ENCODE results near the gene MOV10. TPM values are rescaled to one million over a fixed set of nuclear protein-coding genes. Genes with fewer than 3 reads are reported as not detected.

Gene MOV10
- total RNA-seq, 1 donor from 2014 or later, result 74.9 TPM

DNA sequence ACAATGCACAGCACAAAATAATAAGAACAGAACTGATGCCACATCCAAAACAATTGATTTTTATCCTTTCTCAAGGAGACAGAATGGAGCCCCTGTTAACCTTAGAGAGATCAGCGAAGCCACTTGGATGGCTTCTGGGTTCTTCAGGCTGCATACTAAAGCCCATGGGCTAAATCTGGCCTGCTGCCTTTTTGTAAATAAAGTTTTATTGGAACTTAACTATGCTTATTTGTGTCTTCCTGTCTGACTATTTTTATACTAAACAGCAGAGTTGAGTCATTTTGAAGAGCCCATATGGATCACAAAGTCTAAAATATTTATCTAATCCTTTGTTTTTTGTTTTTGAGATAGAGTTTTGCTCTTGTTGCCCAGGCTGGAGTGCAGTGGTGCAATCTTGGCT is 57.0 kb downstream of the MOV10 start:
- Mint-ChIP-seq H3K27me3 (ENCODE audit: low read depth) (no peaks in the 10 kb centered on the region), H3K27ac (ENCODE audit: unreplicated experiment) (no peak overlapping the region), H3K36me3 (ENCODE audit: low read depth) (no peaks in the 10 kb centered on the region), H3K9me3 (no peaks in the 10 kb centered on the region), H3K4me1 (peaks cover 24% of the 10 kb centered on the region), H3K4me3 (no peak overlapping the region)
- TF ChIP-seq, protein P1, sequence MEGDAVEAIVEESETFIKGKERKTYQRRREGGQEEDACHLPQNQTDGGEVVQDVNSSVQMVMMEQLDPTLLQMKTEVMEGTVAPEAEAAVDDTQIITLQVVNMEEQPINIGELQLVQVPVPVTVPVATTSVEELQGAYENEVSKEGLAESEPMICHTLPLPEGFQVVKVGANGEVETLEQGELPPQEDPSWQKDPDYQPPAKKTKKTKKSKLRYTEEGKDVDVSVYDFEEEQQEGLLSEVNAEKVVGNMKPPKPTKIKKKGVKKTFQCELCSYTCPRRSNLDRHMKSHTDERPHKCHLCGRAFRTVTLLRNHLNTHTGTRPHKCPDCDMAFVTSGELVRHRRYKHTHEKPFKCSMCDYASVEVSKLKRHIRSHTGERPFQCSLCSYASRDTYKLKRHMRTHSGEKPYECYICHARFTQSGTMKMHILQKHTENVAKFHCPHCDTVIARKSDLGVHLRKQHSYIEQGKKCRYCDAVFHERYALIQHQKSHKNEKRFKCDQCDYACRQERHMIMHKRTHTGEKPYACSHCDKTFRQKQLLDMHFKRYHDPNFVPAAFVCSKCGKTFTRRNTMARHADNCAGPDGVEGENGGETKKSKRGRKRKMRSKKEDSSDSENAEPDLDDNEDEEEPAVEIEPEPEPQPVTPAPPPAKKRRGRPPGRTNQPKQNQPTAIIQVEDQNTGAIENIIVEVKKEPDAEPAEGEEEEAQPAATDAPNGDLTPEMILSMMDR (conservative IDR thresholded peaks at IDR 0.05), result no peak
- DNase-seq (ENCODE audit: low read depth, low spot score), result no peak

DNA sequence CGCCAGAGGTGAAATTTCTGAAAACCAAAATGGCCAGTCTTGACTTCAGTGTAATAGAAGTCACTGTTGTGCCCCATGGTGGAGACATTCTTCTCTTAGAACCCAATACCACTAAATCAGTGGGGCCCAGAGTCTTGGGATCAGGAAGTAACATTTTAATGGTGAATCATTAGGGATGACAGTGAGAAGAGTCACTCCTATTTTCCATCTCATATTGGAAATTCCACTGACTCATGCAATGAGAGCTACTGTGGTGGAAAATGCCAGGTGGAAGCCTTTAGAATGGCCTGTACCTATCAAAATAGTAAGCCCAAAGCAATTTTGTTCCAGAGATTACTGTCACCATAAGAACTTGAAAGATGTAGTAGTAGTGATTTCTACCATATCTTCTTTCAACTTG is 61.3 kb downstream of the MOV10 start:
- no peak overlapping the region for H3K27ac Mint-ChIP-seq (ENCODE audit: unreplicated experiment)
- TF ChIP-seq, protein P1 (conservative IDR thresholded peaks at IDR 0.05), result no peak
- no peaks in the 10 kb centered on the region for H3K4me1 Mint-ChIP-seq
- DNase-seq (ENCODE audit: low read depth, low spot score), result no peak
- H3K36me3 Mint-ChIP-seq (ENCODE audit: low read depth), result no peaks in the 10 kb centered on the region
- peaks cover 22% of the 10 kb centered on the region for H3K27me3 Mint-ChIP-seq (ENCODE audit: low read depth)
- H3K4me3 Mint-ChIP-seq, result no peak overlapping the region
- no peaks in the 10 kb centered on the region for H3K9me3 Mint-ChIP-seq

DNA sequence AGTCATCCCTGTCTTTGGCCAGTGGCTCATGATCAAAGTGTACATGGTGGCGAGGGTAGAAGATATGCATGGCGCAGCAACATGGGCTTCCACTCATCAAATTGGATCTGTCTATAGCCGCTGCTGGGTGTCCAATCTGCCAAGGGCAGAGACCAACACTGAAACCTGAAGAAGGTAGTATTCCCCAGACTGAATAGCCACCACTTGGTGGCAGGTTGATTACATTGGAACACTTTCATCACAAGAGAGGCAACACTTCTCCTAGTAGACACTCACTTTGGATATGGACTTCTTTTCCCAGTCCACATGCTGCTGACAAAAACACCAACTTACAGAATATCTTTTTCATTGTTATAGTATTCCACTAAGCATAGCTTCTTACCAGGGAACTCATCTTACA is 63.1 kb downstream of the MOV10 start:
- no peaks in the 10 kb centered on the region for H3K9me3 Mint-ChIP-seq
- no peak overlapping the region for H3K4me3 Mint-ChIP-seq
- H3K4me1 Mint-ChIP-seq, result no peaks in the 10 kb centered on the region
- DNase-seq (ENCODE audit: low read depth, low spot score), result no peak
- H3K27ac Mint-ChIP-seq (ENCODE audit: unreplicated experiment), result no peak overlapping the region
- H3K27me3 Mint-ChIP-seq (ENCODE audit: low read depth), result peaks cover 26% of the 10 kb centered on the region
- TF ChIP-seq, protein P1 (conservative IDR thresholded peaks at IDR 0.05), result no peak
- H3K36me3 Mint-ChIP-seq (ENCODE audit: low read depth), result no peaks in the 10 kb centered on the region

DNA sequence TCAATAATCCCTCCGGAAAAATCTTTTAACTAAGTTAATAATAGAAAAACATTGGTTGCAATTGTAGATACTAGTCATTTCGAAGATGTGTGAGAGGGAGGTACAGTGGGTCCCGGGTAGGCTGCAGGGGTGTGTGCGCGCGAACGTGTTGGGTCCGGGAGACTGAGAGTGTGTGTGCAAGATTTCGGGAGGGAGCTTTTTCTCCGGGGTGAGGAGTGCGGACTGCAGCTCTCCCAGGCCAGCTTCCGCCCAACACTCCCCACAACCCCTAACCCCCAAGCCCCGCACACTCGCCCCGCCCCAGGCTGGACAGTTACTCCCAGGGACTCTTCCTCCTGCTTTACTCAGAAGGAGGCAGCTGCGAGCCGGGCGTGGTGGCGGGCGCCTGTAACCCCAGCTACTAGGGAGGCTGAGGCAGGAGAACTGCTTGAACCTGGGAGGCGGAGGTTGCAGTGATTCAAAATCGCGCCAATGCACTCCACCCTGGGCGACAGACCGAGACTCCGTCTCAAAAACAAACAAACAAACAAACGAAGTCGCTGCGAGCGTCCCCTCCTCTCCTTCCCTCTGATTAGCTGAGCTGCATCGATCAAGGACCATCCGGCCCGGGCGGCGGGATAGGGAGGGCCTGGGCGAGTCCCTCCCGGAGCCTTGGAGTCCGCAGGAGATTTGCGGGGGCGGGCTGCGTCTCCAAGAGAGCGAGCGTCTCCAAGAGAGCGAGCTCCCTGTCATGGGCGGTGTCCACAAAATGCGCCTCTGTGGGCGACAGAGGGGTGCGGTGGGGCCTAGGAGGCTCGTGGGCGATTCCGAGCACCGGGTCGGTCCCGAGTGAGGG is 68.9 kb downstream of the MOV10 start:
- Mint-ChIP-seq H3K27me3 (ENCODE audit: low read depth) (peaks cover 49% of the 10 kb centered on the region), H3K36me3 (ENCODE audit: low read depth) (no peaks in the 10 kb centered on the region), H3K4me3 (no peak overlapping the region), H3K27ac (ENCODE audit: unreplicated experiment) (no peak overlapping the region), H3K9me3 (peaks cover 5% of the 10 kb centered on the region), H3K4me1 (peaks cover 4% of the 10 kb centered on the region)
- TF ChIP-seq, protein P1 (conservative IDR thresholded peaks at IDR 0.05), result no peak
- DNase-seq (ENCODE audit: low read depth, low spot score), result no peak

DNA sequence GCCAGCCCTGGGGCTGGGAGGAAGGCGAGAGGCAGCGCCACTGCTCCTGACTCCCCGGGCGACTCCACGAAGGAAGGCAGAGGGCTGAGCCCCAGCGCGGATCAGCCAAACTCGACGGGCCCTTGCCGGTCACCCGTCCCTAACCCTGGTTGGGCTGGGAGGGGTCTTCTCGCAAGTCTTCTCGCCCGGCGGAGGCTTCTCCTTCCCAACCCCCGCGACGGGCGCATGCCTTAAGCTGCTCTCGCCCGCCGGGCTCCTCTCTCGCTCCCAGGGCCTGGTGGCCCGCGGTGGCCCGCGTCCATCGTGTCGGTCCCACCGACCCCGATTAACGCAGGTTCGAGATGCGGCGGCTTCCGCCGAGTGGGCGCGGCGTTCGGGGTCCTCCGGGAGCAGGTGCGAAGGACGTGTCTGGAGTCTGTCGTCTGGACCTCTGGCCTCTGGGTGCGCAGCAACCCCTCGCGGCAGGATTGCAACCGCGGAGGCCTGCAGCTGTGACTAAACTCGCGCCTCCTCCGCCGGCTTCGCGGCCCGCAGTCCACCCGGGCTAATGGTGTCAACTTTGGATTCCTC is 69.6 kb downstream of the MOV10 start:
- TF ChIP-seq, protein P1 (conservative IDR thresholded peaks at IDR 0.05), result no peak
- Mint-ChIP-seq H3K9me3 (peaks cover 5% of the 10 kb centered on the region), H3K4me1 (peaks cover 4% of the 10 kb centered on the region), H3K36me3 (ENCODE audit: low read depth) (no peaks in the 10 kb centered on the region), H3K4me3 (no peak overlapping the region), H3K27me3 (ENCODE audit: low read depth) (peaks cover 44% of the 10 kb centered on the region), H3K27ac (ENCODE audit: unreplicated experiment) (no peak overlapping the region)
- DNase-seq (ENCODE audit: low read depth, low spot score), result no peak

Measured in neural crest cell (in vitro differentiated cells).